Measurements from ENCODE around the gene RUFY1. TPM values are rescaled to one million over a fixed set of nuclear protein-coding genes. Genes with fewer than 3 reads are reported as not detected.
"Not testable (repeated sequence)": the region's sequence is repeated elsewhere in the genome, so short reads cannot be mapped to it uniquely, and the experiment has no call there.

RUFY1 gene
- total RNA-seq, 1 experiment from 2014 or later: 63.9 TPM

- H3K4me3 ChIP-seq; BruUV-seq (replicated peaks); H3F3A ChIP-seq (ENCODE audit: insufficient read depth, low read depth); H4K20me1 ChIP-seq (ENCODE audit: insufficient read depth); CTCF ChIA-PET; H3K4me1 ChIP-seq (replicated peaks; ENCODE audit: insufficient read depth); H3K36me3 ChIP-seq (ENCODE audit: low read depth); H3K9me3 ChIP-seq (ENCODE audit: insufficient read depth, low read depth); H2AFZ ChIP-seq; H3K79me2 ChIP-seq (ENCODE audit: low read depth); H3K9me2 ChIP-seq (ENCODE audit: insufficient read depth); H3K27ac ChIP-seq; POLR2A ChIA-PET (ENCODE audit: unreplicated experiment); DNase-seq; H3K4me2 ChIP-seq: not testable (repeated sequence)
- intact Hi-C loops (cut with micrococcal nuclease; ENCODE audit: unreplicated experiment): loop anchor here (2.0 kb wide), 1 partner anchor 40 kb away; no protein-coding TSS in a partner anchor
- peaks cover 25% of the 10 kb centered on the region for H3K27me3 ChIP-seq (ENCODE audit: insufficient read depth, low read depth)
Observed at GRCh38 chr5:179518369-179518768, 32.0 kb upstream of the RUFY1 start.

GRCh38 chr5:179519416-179520070 is 30.8 kb upstream of the RUFY1 start:
- not testable (repeated sequence) for H2AFZ ChIP-seq; H3K36me3 ChIP-seq (ENCODE audit: low read depth); H3K4me3 ChIP-seq; H3K4me1 ChIP-seq (replicated peaks; ENCODE audit: insufficient read depth); H3K4me2 ChIP-seq; H3K9me2 ChIP-seq (ENCODE audit: insufficient read depth); H3K9me3 ChIP-seq (ENCODE audit: insufficient read depth, low read depth); H3F3A ChIP-seq (ENCODE audit: insufficient read depth, low read depth); H3K27ac ChIP-seq; BruUV-seq (replicated peaks); H4K20me1 ChIP-seq (ENCODE audit: insufficient read depth); H3K79me2 ChIP-seq (ENCODE audit: low read depth)
- H3K27me3 ChIP-seq (ENCODE audit: insufficient read depth, low read depth): peaks cover 27% of the 10 kb centered on the region
- CTCF ChIA-PET: interaction anchor here (0.6 kb wide), 1 partner anchor 13 kb away, joined by 3 read pairs; no protein-coding TSS in a partner anchor
- TF ChIP-seq CTCF (conservative IDR thresholded peaks at IDR 0.05): peak; percentile 51; the same call in 1 of the 2 replicates
- POLR2A ChIA-PET (ENCODE audit: unreplicated experiment): interaction anchor here (0.6 kb wide), 1 partner anchor 102 kb away, joined by 3 read pairs; no protein-coding TSS in a partner anchor
- intact Hi-C loops (cut with micrococcal nuclease; ENCODE audit: unreplicated experiment): loop anchor here (2.0 kb wide), 1 partner anchor 39 kb away; no protein-coding TSS in a partner anchor
- peak; percentile 25 to 45 for DNase-seq

GRCh38 chr5:179522107-179522506 is 28.2 kb upstream of the RUFY1 start:
- intact Hi-C loops (cut with micrococcal nuclease; ENCODE audit: unreplicated experiment); H3K4me1 ChIP-seq (replicated peaks; ENCODE audit: insufficient read depth); H3K9me3 ChIP-seq (ENCODE audit: insufficient read depth, low read depth); H3K79me2 ChIP-seq (ENCODE audit: low read depth); H3K4me2 ChIP-seq; H3K9me2 ChIP-seq (ENCODE audit: insufficient read depth); BruUV-seq (replicated peaks); DNase-seq; POLR2A ChIA-PET (ENCODE audit: unreplicated experiment); H4K20me1 ChIP-seq (ENCODE audit: insufficient read depth); H3K27ac ChIP-seq; H3K36me3 ChIP-seq (ENCODE audit: low read depth); H2AFZ ChIP-seq; H3K4me3 ChIP-seq; H3F3A ChIP-seq (ENCODE audit: insufficient read depth, low read depth): not testable (repeated sequence)
- CTCF ChIA-PET: interaction anchor here (0.6 kb wide), 1 partner anchor 1346 kb away, joined by 3 read pairs; no protein-coding TSS in a partner anchor
- peaks cover 23% of the 10 kb centered on the region for H3K27me3 ChIP-seq (ENCODE audit: insufficient read depth, low read depth)

- H3K27me3 ChIP-seq (ENCODE audit: insufficient read depth, low read depth): peaks cover 13% of the 10 kb centered on the region
- no peak overlapping the region for H3K4me3 ChIP-seq
- DNase-seq: no peak
- no peak overlapping the region for H3K27ac ChIP-seq
- no TSS peak for BruUV-seq (replicated peaks)
- intact Hi-C loops (cut with micrococcal nuclease; ENCODE audit: unreplicated experiment): no loop called here
- CTCF ChIA-PET: no interaction called here
- H4K20me1 ChIP-seq (ENCODE audit: insufficient read depth): no peaks in the 10 kb centered on the region
- H2AFZ ChIP-seq: no peak overlapping the region
- H3K36me3 ChIP-seq (ENCODE audit: low read depth): no peaks in the 10 kb centered on the region
- no peaks in the 10 kb centered on the region; the same call in 1 of the 2 replicates for H3K9me3 ChIP-seq (ENCODE audit: insufficient read depth, low read depth)
- POLR2A ChIA-PET (ENCODE audit: unreplicated experiment): interaction anchor here (0.6 kb wide), 1 partner anchor 9 kb away, joined by 4 read pairs; no protein-coding TSS in a partner anchor
- no peak for TF ChIP-seq EZH2 (IDR thresholded peaks at IDR 0.05; ENCODE audit: low read depth)
- TF ChIP-seq CTCF (conservative IDR thresholded peaks at IDR 0.05): no peak
- H3K79me2 ChIP-seq (ENCODE audit: low read depth): no peaks in the 10 kb centered on the region
- H3K9me2 ChIP-seq (ENCODE audit: insufficient read depth): no peaks in the 10 kb centered on the region
- H3F3A ChIP-seq (ENCODE audit: insufficient read depth, low read depth): no peaks in the 10 kb centered on the region
- H3K4me2 ChIP-seq: no peak overlapping the region
- no peaks in the 10 kb centered on the region for H3K4me1 ChIP-seq (replicated peaks; ENCODE audit: insufficient read depth)
Observed at GRCh38 chr5:179526978-179527377, 23.4 kb upstream of the RUFY1 start.

Measured in PC-9 (cell line).